SW 1271 (cell line): ENCODE measurements around the gene VASP.

Source experiments
- DNase-seq, 2 experiments: peaks; one replicate each; lab custom pipeline; 2025; lab: John Stamatoyannopoulos, UW

VASP gene

GRCh38 chr19:45515081-45515624, 7.9 kb downstream of the VASP start:
- no peak for DNase-seq

- DNase-seq, result no peak
Measured at GRCh38 chr19:45515807-45516401, 8.6 kb downstream of the VASP start.

GRCh38 chr19:45517238-45517637, 10.0 kb downstream of the VASP start:
- DNase-seq, result no peak

GRCh38 chr19:45517641-45518468, 10.6 kb downstream of the VASP start:
- DNase-seq, result no peak

DNA sequence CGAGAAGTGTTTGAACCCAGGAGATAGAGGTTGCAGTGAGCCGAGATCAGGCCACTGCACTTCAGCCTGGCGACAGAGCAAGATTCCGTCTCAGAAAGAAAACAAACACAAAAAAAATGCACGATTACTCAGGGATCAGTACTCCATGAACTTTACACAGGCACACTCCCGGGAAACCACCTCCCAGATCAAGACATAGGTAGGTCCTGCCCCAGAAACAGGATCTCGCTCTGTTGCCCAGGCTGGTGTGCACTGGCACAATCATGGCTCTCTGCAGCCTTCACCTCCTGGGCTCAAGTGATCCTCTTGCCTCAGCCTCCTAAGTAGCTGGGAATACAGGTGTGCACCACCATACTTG, 11.2 kb downstream of the VASP start:
- no peak for DNase-seq

- no peak for DNase-seq
Measured at GRCh38 chr19:45522010-45522941, 15.0 kb downstream of the VASP start.

DNA sequence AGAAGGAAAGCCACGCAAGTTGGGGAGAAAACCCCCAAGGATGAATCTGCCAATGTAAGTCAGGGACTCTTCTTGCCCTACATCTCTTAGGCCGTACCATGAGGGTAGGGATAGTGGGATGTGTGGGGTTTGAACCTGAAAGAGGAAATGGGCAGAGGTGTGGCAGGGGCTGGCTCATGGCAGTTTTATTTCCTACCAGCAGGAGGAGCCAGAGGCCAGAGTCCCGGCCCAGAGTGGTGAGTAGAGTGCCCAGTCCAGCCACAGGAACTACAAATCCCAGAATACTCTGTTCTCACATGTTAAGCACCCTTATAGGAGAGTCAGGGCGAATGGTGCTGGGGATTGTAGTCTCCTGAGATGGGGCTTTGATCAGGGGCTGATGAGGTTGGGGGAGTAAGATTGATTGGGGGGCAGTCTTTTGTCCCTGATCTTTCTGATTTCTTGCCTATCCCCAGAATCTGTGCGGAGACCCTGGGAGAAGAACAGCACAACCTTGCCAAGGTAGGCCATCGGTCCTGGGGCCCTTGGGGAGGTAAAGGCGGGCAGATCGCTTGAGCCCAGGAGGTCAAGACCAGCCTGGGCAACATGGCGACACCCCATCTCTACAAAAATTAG, 16.5 kb downstream of the VASP start:
- DNase-seq, result peak; percentile 47 to 83

- DNase-seq, result no peak
Measured at GRCh38 chr19:45524575-45525129, 17.4 kb downstream of the VASP start.

- peak in 1 of 2 experiments; percentile 50 for DNase-seq
Measured at GRCh38 chr19:45526143-45526542, 18.9 kb downstream of the VASP start.

DNA sequence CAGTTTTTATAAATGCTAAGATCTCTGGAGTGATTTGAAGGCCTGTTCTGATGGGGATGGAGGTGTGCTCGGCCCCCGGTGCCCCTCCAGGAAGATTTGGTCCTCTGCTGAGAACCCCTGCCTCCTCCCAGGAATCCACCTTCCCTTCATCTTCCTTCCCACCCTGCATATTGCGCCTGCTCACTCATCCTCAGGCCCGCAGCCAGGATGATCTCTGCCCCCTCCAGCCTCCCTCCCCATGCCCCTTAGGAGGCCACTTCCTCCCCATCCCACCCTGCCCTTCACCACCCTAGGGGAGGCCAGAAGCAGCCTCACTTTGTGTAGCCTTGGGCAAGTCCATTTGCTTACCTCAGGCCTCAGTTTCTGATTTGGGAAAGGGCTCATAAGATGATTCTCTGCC, 19.7 kb downstream of the VASP start:
- no peak for DNase-seq

DNA sequence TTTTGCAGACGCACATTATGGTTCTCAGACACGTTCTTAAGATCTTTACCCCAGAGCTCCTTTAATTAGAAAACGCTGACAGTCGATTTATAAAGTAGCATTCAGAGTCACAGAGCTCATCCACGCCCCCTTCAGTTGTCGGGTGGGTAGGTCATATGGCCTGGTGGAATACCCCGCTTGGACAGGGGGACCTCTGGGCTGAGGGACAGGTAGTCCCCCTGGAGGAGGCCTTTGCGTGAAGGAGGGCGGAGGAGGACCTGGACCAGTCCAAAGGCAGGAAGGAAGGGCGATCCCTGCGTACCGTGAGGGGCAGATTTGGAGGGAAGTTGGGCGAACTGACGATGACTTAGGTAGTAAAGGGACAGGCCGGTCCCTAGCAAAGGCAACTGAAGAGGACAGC, 20.5 kb downstream of the VASP start:
- DNase-seq, result no peak

DNA sequence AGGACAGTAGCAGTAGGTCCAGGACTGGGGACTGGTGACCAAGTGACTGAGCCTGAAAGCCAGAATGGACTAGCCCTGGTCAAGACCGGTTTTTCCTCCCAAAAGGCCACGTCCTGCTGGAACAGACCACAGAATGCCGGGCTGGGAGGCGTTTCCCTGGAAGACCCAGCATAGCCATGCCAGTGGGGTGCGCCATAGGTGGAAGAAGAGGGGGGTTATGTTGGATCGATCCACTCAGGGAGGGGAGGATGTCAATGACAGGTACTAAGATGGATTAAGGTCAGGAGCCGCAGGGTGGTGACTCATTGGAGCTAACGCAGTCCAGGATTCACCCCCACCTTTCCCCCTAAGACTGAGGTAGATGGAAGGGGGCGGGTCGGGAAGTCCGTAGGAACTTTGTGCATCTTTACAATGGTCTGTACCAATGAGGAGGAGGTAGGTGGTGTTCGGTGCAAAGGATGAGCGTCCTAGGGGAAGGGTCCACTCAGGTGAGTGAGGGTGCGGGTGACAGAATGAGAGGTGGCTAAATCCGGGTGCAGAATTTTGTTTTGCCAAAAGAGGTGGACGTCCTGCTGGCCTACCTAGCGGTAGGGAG, 21.0 kb downstream of the VASP start:
- DNase-seq, result no peak

DNA sequence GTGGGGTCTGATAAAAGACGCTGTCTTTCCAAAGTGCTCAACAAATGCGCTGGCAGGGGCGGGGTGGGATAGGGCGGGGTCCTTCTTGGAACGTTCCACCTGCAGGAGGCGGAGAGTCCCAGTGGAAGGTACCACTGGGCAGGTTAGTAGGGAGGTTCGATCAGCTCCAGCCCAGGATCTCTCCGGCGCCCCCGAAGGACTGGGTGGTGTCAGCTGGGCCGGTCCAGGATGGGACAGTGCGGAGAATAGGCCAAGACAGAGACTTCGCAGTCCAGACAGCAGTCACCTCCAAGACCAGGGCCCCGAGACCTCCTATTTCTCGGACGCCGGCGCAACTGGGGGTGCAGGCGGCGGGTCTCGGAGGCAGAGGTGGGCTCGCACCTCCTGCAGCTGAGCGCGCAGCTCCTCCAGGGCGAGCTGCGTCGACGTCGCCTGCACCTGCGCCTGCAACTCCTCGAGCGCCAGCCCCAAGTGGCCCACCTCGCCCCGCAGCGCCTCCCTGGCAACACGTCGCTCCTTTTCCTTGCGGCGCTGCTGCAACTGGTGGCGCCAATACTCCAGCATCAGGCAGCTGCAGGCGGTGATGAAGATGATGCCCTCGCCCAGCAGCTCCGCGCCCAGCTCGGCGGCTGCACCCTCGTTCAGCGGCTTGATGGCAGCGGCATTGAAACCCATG, 21.6 kb downstream of the VASP start:
- no peak for DNase-seq

DNA sequence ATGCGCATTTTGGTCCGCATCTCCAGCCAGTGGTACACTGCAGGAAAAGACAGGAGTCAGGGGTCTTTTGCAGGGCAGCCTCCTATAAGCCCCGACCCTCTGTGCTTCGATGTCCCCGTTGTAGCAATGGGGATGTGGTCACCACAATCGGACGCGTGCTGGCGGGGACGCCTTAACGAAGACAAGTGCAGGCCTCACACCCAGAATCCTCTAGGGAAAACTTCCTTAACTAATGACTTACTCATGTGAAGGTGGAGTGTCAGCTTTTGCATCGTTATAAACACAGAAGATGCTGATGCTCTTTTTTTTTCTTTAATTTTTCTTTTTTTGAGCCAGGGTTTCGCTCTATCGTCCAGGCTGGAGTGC, 22.1 kb downstream of the VASP start:
- no peak for DNase-seq

- no peak for DNase-seq
Measured at GRCh38 chr19:45531349-45531748, 24.1 kb downstream of the VASP start.

- no peak for DNase-seq
Measured at GRCh38 chr19:45539459-45539858, 32.2 kb downstream of the VASP start.

GRCh38 chr19:45542234-45542668, 35.0 kb downstream of the VASP start:
- DNase-seq, result no peak

DNA sequence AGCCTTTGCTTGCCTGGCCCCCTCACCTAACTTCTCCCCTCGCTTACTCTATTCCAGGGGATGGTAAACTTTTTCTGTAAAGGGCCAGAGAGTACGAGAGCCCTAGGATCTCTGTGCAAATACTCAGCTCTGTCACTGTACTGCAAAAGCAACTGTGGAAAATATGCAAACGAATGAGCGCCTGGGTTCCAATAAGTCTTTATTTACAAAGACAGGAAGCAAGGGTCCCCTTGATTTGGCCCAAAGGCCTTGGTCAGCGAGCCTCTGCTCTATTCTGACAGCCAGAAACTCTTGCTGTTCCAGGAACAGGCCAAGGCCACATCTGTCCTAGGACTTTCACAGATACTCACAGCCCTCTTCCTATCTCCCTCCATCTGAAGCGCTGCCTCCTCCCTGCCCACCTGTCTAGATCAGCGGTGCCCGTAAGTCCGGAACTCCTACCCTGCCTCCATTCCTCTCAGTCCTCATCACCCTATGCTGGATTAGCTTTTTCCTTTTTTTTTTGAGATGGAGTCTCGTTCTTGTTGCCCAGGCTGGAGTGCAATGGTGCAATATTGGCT, 40.0 kb downstream of the VASP start:
- DNase-seq, result no peak

GRCh38 chr19:45547965-45548609, 40.8 kb downstream of the VASP start:
- DNase-seq, result no peak

- DNase-seq, result no peak
Measured at GRCh38 chr19:45553464-45553863, 46.2 kb downstream of the VASP start.
